PC-9 (cell line): Measurements from ENCODE around the gene TTC23.

Source experiments
- EZH2 ChIP-seq: fragments of 200-600 bp; sonication (generic); IDR thresholded peaks from 2 replicates; pipeline ENCODE4 v1.8.0; 2017; ENCODE audit warnings: antibody characterized with exemption, low read depth
- TF ChIP-seq, protein P1 (sequence below): fragments of 200-600 bp; sonication (generic); conservative IDR thresholded peaks from 2 replicates; pipeline ENCODE4 v1.6.1; 2017; ENCODE audit warnings: mixed run types, antibody characterized with exemption, mild to moderate bottlenecking, moderate library complexity

DNA sequence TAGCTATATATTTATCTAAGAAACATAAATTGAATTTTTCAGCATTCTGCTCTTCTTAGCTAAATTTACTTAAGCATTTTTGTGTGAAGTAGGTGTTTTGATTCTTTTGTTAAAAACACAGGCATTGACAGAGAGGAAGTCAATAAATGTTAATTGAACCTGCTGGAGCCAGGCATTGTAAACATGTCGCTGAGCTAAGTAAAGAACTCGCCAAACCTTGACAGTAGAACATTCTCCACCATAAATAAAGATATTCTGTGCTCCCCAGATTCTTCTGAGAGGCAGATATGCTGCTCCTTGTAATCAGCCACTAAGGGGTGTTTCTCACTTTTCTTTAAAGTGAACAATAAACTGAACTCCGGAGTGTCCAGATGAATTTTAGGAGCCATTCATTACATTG lies 106.1 kb downstream of the TTC23 start:
- TF ChIP-seq EZH2, result no peak
- TF ChIP-seq, protein P1, sequence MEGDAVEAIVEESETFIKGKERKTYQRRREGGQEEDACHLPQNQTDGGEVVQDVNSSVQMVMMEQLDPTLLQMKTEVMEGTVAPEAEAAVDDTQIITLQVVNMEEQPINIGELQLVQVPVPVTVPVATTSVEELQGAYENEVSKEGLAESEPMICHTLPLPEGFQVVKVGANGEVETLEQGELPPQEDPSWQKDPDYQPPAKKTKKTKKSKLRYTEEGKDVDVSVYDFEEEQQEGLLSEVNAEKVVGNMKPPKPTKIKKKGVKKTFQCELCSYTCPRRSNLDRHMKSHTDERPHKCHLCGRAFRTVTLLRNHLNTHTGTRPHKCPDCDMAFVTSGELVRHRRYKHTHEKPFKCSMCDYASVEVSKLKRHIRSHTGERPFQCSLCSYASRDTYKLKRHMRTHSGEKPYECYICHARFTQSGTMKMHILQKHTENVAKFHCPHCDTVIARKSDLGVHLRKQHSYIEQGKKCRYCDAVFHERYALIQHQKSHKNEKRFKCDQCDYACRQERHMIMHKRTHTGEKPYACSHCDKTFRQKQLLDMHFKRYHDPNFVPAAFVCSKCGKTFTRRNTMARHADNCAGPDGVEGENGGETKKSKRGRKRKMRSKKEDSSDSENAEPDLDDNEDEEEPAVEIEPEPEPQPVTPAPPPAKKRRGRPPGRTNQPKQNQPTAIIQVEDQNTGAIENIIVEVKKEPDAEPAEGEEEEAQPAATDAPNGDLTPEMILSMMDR, result no peak
